ENCODE results near the gene COX15. TPM values are rescaled to one million over a fixed set of nuclear protein-coding genes. Genes with fewer than 3 reads are reported as not detected.

The COX15 gene
- total RNA-seq (2022; extraction: Qiagen RNA extraction; ENCODE audit: low read depth) = 28.3 to 32.2 TPM (median 29.8 TPM) in 5 replicates

GRCh38 chr10:99732033-99732842 lies at the start of gene COX15, which contains the start of gene CUTC:
Gene COX15, minus strand, starts transcription at chr10:99732127. Its CDS starts 78 bp downstream, at chr10:99732049.
Gene CUTC, plus strand, starts transcription at chr10:99732234. Its CDS starts 115 bp downstream, at chr10:99732349.

Other genes starting within 250 kb of the COX15 start
- 0.07 to 0.09 TPM (median 0.08 TPM) in 4 of 5 replicates, not detected in the other for gene NKX2-3, start 199.2 kb downstream of the COX15 start, total RNA-seq (2022; extraction: Qiagen RNA extraction; ENCODE audit: low read depth)
- gene SLC25A28, start 111.7 kb downstream of the COX15 start, total RNA-seq (2022; extraction: Qiagen RNA extraction; ENCODE audit: low read depth) = 24.2 to 28.3 TPM (median 27.4 TPM) in 5 replicates
- gene ENTPD7, start 72.6 kb downstream of the COX15 start, total RNA-seq (2022; extraction: Qiagen RNA extraction; ENCODE audit: low read depth) = 9.8 to 17.3 TPM (median 15.1 TPM) in 5 replicates
- gene CUTC, start 107 bp upstream of the COX15 start, total RNA-seq (2022; extraction: Qiagen RNA extraction; ENCODE audit: low read depth) = 29.8 to 40.2 TPM (median 34.8 TPM) in 5 replicates
- 147 to 182 TPM (median 154 TPM) in 5 replicates for gene ABCC2, start 50.5 kb upstream of the COX15 start, total RNA-seq (2022; extraction: Qiagen RNA extraction; ENCODE audit: low read depth)